Uterus (tissue), 2 donors: ENCODE results near the gene TSHZ1.

Experiments
- POLR2A ChIP-seq, 2 donors: fragments of 450-650 bp; IDR thresholded peaks; one replicate each; pipeline ENCODE4 v1.6.1; 2016; ENCODE audit warnings: antibody characterized with exemption in 2 of 2, mild to moderate bottlenecking in 1 of 2, moderate library complexity in 1 of 2
- TF ChIP-seq, protein P1 (sequence below), 4 experiments: fragments of 200-600 bp in 2 of 4; fragments of 450-650 bp in 2 of 4; sonication (generic) in 2 of 4; IDR thresholded peaks; one replicate each; pipeline ENCODE4 v1.5.1; 2016 to 2019; ENCODE audit warnings: antibody characterized with exemption in 4 of 4, mild to moderate bottlenecking in 2 of 4, moderate library complexity in 1 of 4

DNA sequence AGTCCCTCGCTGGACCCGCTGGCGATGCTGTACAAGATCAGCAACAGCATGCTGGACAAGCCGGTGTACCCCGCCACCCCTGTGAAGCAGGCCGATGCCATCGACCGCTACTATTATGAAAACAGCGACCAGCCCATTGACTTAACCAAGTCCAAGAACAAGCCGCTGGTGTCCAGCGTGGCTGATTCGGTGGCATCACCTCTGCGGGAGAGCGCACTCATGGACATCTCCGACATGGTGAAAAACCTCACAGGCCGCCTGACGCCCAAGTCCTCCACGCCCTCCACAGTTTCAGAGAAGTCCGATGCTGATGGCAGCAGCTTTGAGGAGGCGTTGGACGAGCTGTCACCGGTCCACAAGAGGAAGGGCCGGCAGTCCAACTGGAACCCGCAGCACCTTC, 77.1 kb downstream of the TSHZ1 start:
- TF ChIP-seq, protein P1, sequence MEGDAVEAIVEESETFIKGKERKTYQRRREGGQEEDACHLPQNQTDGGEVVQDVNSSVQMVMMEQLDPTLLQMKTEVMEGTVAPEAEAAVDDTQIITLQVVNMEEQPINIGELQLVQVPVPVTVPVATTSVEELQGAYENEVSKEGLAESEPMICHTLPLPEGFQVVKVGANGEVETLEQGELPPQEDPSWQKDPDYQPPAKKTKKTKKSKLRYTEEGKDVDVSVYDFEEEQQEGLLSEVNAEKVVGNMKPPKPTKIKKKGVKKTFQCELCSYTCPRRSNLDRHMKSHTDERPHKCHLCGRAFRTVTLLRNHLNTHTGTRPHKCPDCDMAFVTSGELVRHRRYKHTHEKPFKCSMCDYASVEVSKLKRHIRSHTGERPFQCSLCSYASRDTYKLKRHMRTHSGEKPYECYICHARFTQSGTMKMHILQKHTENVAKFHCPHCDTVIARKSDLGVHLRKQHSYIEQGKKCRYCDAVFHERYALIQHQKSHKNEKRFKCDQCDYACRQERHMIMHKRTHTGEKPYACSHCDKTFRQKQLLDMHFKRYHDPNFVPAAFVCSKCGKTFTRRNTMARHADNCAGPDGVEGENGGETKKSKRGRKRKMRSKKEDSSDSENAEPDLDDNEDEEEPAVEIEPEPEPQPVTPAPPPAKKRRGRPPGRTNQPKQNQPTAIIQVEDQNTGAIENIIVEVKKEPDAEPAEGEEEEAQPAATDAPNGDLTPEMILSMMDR (IDR thresholded peaks at IDR 0.05), result no peak
- no peak for TF ChIP-seq POLR2A (IDR thresholded peaks at IDR 0.05)
